SKM-1 (cell line): ENCODE results near the gene IFI35.
"Not testable (repeated sequence)": the region's sequence is repeated elsewhere in the genome, so short reads cannot be mapped to it uniquely, and the experiment has no call there.

Source experiments
- DNase-seq: peaks from one replicate; lab custom pipeline; 2025; ENCODE audit not compliant: unreplicated experiment; lab: John Stamatoyannopoulos, UW

IFI35 gene

DNA sequence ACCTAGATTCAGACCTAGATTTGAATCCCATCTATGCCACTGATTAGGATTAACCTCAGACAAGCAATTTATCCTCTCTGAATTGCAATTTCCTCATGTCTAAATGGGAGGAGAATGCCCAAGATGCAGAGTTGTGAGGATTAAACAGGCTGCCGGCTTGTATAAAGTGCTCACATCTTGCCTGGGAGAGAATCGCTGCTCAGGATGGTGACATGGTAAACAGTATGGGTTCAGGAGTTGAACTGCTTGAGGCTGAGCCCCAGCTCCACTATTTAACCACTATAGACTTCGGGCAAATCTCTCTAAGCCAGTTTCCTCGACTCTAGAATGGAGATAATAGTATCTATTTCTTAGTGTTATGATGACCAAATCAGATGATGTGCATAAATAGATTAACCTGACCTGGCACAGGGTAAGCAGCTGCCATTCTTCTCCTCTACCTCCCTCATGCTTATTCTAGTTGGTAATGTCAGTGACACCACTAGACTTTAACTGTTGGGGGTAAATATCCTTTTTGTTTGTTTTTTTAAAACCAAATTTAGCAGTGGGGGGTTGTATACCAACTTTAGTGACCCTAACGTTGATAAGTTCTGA, 9.1 kb upstream of the IFI35 start:
- no peak for DNase-seq

DNA sequence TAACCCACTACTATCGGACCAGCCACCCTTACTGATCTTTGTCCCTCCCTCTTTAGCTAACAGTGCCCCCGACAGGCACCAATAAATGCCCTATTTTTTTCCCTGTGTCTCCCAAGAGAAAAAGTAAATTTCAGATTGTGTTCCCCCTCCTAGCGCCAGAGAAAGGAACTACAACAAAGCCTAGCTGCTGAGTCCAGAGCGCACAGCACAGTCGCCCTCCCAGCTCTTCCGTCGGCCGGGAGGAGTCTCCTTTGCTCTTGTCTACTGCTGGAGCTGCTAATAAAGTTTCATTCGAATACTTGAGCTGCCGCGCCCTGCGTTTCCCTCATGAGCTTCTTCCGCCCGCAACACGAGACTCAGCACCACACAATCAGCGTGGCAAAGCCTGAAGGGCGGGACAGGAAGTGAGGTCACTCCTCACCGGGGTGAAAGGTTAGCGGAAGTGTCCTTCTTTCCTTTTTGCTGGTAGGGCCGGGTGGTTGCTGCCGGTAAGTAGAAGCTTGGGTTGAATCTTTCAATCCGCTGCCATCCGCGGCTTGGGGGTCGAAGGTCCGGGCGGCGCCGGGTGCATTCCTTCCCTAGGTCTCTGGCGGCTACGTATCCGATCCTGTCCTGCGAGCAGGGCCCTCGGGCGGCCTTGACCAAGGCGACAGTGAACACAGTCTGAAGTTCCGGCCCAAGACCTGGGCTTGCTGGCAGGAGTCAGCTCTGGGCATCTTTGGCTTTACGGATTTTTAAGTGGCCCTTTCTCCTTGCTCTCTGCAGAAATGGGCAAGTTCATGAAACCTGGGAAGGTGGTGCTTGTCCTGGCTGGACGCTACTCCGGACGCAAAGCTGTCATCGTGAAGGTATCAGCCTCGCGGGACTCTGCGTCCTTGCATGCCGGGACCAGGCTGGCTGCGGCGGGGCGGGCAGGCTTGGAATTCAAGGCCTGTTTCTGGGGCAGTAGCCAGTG, 8.3 kb upstream of the IFI35 start, which contains the start of gene RPL27:
RPL27 (plus strand) TSS at position 436 of the 955 bp plus-strand sequence; CDS start at position 768, 332 bp downstream.
- peak; percentile 100 for DNase-seq

DNA sequence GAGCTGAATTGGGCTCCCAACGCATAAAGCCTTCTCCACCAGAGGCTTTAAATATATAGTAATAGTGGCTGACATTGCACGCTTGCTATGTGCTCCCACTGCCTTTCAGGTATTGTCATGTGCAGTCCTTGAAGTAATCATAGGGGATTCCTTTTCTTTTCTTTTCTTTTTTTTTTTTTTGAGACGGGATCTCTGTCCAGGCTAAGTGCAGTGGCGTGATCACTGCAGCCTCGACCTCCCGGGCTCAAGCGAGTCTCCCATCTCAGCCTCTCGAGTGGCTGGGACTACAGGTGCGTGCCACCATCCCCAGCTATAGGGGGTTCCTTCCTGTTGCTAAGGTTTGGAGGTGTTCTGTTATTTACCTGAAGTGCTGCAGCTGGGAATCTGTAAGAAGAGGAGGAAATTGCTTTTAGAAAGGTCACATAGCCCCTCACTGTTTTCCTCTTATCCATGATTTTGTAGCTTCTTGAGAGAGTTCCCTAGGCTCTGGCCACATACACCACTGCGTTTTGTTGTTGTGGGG, 7.5 kb upstream of the IFI35 start:
- DNase-seq, result no peak

DNA sequence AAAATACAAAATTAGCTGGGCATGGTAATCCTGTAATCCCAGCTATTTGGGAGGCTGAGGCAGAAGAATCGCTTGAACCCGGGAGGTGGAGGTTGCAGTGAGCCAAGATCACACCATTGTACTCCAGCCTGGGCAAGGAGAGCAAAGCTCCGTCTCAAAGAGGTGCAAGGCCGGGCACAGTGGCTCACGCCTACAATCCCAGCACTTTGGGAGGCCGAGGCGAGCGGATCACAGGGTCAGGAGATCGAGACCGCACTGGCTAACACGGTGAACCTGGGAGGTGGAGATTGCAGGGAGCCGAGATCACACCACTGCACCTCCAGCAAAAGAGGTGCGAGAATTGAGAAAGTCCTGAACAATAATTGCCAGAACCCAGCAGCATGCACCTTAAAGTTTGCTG, 5.7 kb upstream of the IFI35 start:
- DNase-seq, result not testable (repeated sequence)

- no peak for DNase-seq
Observed at GRCh38 chr17:43003542-43004172, 2.9 kb upstream of the IFI35 start.

DNA sequence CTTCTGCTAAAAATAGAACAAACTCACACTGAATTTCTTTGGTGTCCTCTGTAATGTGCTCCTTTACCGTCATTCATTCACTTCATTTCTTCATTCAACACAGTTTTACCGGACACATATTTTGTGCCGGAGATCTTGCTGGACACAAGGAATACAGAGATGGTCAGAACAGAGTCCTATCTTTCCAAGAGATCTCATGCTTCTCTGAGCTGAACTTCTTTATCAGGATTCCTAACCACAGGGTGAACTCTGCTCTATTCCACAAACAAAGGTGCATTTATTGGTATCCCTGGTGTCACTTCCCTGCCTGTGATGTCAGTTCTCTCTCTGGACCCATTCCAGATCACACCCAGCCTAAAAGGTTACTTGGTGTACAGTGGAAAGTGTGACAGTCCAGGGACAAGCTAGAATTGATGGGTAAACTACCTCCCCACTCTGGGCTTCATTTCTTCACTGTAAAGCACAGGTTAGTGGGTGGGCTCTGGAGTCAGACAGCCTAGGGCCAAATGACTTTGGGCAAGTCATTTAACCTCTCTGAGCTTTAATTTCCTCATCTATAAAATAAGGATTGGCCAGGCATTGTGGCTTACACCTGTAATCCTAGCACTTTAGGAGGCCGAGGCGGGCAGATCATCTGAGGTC, 4.2 kb downstream of the IFI35 start:
- no peak for DNase-seq

GRCh38 chr17:43011728-43012472, 5.3 kb downstream of the IFI35 start:
- no peak for DNase-seq

- no peak for DNase-seq
Observed at GRCh38 chr17:43013296-43013695, 6.7 kb downstream of the IFI35 start.

- no peak for DNase-seq
Observed at GRCh38 chr17:43014020-43014648, 7.5 kb downstream of the IFI35 start.

- no peak for DNase-seq
Observed at GRCh38 chr17:43014649-43015542, 8.3 kb downstream of the IFI35 start.

DNA sequence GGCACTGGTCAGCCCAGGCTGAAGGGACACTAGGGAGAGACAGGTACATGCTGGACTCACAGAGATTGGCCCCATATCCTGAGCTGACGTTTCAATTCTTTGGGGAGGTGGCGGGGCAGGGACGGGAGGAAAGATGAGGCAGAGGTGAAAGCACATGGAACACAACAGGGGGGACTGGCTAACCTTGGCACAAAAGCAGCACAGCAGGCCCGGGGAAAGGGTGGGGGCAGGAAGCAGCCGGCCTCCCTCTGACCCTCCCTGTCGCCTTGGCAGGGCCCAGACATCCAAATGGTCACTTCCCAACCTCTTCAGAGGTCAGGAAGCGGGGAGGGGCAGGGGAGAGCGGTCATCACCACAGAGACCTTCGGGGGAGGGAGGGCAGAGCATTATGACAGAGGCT, 9.0 kb downstream of the IFI35 start:
- DNase-seq, result no peak

- DNase-seq, result no peak
Observed at GRCh38 chr17:43016216-43016615, 9.6 kb downstream of the IFI35 start.

DNA sequence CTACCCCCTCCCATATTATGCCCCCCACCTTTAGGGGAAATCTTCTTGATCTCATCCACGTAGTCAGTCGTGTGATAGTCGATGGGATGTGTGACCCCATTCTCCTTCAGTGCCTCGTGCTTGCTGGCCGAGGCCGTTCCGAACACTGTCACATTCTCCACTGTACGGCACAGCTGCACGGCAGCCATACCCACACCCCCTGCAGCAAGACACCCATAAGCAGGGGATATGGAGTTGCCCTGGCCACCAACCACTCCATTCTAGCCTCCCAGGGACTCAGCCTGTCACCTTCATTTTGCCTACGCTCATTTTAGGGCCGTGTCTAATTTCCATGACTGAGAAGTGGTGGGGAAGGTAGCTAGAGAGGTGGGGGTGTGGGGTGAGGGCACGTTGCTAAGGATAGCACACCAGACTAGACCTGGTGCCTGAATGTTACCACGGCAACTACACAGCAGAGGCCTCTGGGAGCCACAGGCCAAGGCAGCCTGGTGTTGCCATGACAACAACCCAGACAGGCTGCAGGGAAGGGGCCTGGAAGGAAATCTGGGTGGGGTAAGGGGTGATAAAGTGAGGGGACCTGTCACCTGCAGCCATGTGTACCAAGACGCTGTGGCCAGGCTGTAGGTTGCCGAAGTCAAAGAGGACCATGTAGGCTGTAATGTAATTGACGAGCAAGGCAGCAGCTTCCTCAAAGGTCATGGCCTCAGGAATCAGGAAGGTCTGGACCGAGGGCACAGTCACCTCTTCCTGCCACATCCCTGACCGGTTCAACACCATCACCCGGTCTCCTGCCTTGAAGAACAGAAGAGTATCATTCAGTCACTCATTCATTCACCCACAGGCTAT, 11.6 kb downstream of the IFI35 start:
- peak; percentile 66 for DNase-seq

DNA sequence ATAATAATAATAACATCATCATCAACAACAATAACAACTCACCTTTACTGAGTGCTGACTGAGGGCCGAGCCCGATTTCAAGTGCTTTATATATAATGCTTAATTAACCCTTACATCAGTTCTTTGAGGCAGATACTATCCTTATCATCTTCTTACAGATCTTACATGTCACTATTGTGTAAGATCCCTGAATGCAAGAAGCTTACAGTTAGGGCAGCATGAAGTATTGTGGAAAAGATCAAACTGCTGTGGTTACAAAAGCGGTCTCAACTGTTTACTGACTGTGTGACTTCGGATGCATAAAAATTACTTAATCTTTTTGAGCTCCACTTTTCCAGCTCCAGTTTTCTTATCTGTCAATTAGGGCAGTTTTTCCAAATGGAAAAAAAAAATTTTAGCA, 12.3 kb downstream of the IFI35 start:
- peak; percentile 70 for DNase-seq

DNA sequence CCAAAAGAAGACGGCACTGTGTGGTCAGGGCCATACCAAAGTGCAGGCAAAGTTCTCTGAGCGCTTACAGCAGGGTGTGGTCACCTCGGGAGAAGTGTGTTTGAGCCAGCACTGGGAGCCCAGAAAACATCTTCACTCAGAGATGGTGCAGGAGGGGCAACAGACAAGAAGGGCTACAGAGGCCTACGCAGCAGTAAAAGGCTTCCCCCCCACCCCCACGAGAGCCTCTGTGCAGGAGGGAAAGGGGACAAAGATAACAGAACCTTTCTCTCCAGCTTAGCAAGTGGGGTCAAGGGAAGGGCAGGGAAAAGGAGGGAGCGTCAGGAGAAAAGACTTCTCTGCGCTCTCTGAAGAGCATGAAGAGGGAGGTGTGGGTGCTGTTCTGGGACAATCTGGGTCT, 12.8 kb downstream of the IFI35 start:
- no peak for DNase-seq

DNA sequence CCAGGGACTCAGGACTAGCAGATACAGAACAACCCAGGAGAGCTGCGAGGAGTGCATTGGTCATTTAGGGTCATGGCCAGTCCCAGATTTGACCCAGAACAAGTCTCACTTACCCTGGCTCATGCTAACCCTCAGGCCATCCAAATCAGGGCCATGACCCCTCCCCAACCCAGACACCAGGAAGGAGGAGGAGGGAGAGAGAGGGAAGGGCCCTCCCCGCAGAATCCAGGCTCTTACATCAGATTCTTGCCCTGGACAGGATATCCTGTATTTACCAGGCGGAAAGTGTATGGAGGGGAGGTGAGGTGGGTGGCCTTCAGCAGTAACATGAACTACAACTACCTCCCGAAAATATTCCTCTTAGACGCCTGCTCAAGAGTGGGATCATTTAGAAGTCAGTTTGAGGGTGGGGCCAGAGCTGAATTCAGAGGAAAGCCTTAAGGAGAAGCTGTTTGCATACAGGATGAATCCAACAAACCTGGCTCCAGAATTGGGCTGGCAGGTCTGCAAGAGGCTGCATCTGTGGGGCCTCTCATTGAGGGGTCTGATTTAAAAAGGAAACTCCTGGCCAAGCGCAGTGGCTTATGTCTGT, 13.5 kb downstream of the IFI35 start:
- DNase-seq, result peak; percentile 38
